ENCODE results near the gene CD2.
"Not testable (repeated sequence)": the region's sequence is repeated elsewhere in the genome, so short reads cannot be mapped to it uniquely, and the experiment has no call there.

The CD2 gene

DNA sequence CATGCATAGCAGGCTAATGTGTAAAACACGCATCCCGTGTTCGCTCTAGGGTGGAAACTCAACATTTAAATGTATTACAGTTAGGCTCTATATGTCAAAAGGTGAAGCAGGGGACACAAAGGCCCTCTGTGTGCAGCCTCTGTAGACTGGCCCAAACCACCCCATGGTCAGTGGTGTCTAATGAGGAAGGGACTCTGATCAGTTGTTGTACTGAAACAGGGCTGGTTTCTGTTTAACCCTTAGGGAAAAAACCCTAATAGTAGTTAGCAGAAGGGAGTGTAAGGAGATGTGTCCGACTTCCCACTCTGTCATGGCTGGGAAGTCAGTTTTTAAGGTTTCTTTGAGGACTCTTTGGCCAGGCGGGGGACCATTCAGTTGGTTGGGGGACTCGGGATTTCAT, 21.5 kb upstream of the CD2 start:
- DNase-seq (no peak), ATAC-seq (no peak)

DNA sequence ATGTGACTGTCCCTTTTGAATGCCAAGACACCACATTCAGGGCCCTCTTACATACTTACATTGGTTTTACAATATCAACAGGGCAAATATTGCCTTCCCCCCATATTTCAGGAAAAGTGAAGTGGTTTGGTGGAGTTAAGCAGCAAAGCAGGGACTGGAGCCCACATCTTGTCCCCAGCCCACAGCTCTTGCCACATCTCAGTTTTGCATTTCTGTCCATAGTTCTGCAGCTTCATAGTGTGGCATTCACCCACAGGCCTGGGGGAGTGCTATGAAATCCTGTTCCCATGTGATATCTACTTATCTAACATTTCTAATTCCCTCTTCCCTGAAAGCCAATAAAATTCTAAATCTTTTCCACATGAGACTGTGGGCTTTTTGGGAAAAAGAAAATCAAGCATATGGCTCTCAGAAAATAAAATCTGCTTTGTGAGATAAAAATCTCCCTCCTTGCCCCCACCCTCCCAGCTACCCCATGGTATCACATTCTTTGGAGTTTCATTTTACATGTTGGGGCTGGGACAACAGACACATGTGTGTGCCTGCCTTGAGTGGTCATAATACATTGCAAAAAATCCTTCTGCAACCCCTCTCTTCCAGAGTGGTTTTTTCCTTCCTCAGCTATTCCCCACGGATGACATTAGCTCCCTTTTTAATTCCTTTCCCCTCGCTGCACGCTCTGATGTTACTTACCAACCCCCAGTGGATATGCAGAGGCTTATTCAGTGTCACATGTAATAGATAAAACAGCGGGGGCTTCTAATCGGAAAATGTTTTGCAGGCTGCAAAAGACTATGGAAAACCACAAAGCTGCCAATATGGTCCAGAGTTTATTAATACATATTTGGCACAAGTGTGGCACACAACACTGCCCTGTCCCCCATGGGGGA, 20.5 kb upstream of the CD2 start:
- ATAC-seq (no peak), DNase-seq (no peak)

GRCh38 chr1:116735246-116735645, 19.0 kb upstream of the CD2 start:
- DNase-seq (no peak), ATAC-seq (no peak)

GRCh38 chr1:116737020-116737854, 17.0 kb upstream of the CD2 start:
- ATAC-seq (peak; percentile 45), DNase-seq (peak; percentile 73)

GRCh38 chr1:116737855-116738321, 16.3 kb upstream of the CD2 start:
- peak; percentile 61 for ATAC-seq
- DNase-seq: peak; percentile 54

GRCh38 chr1:116738673-116739370, 15.4 kb upstream of the CD2 start:
- DNase-seq (peak; percentile 68), ATAC-seq (peak; percentile 74)

DNA sequence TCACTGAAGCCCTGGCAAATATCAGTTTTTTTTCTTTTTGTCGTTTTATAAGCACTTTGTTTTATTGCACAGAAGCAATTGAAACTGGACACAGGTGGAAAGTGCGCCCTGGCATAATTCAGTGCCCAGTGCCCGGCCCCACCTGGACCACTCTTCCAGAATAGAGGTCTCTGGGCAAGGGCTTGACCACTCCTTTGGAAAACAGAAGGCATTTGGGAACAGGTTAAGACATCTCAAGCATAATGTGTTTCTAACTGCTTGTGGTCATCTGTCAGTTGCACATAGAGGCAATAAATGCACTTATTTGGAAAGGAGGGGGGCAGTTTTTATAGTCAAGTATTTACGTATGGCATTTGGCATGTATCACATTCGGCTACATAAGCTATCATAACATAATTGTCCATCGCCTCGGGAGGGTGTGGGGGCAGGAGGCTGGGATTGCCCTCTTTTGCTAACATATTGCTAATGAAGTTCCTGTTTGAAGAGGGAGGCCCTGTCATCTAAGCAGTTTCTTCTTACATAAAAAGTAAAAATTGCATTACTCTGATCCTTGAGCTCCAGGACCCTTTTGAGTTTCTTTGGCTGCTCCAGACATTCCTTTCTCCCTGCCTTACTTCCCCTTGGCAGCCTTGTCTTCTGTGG, 14.7 kb upstream of the CD2 start:
- no peak for DNase-seq
- ATAC-seq: no peak

GRCh38 chr1:116740296-116740695, 13.9 kb upstream of the CD2 start:
- no peak for ATAC-seq
- DNase-seq: no peak

DNA sequence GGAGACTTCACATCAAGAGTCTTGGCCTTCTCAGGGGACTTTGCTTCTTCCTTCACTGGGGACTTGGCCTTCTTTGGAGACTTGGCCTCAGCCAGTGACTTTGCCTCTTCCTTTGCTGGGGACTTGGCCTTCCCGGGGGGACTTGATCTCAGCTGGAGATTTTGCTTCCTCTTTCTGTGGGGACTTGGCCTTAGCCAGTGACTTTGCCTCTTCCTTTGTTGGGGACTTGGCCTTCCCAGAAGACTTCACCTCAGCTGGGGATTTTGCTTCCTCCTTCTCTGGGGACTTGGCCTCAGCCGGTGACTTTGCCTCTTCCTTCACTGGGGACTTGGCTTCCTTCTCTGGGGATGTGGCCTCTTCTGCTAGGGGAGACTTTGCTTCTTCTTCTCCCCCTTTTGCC, 13.5 kb upstream of the CD2 start:
- no peak for DNase-seq
- ATAC-seq: no peak

DNA sequence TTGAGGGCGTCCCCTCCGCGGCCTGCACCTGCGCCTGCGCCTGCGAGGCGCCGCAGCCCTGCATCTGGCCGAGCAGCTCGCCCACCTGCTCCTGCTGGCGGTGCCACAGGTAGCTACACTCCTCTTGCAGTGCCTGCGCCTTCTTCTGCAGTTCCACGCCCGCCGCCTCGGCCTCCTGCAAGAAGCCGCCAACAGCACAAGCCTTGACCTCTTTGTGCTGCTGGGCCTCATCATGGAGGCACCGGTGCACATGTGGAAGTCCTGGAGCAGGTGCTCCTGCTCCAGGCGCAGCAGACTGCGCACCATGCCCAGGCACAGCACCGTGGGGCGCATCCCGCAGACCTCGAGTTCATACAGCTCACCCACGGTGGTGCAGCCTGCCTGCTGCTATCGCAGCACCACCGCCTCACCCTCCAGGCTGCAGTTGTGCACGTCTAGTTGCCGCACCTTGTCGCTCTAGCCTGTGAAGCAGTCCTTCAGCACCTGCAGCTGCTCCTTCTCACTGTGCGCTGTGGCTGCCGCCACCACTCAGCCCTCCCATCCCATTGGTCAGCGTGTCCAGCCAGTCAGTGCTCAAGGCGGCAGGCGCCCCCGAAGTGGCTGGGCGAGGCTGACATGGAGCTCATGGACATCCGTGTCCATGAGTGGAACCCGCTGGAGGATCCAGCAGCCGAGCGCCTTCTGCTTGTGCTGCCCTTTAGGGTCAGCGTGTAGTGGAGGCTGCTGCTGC, 12.2 kb upstream of the CD2 start:
- ATAC-seq (no peak), DNase-seq (no peak)

- ATAC-seq (no peak), DNase-seq (no peak)
These were observed 10.7 kb upstream of the CD2 start for GRCh38 chr1:116743535-116743934.

DNA sequence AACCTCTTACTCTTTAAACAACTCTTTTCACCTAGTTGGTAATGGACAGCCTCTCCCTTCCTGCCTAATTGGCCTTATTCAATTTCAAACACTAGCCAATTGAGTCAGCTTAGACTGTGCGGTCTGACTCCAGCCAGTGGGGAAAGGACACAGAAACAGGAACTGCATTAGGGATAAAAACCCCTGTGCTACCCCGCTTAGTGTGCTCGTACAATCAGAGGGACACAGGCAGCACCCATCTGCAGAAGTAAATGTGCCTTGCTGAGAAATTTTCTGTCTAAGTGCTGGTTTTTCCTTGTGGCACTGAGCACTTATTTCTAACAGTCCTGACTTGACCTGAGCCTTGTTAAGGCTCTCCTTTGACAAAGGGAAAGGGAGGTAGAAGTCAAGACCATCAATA, 6.0 kb upstream of the CD2 start:
- ATAC-seq: no peak
- no peak for DNase-seq

DNA sequence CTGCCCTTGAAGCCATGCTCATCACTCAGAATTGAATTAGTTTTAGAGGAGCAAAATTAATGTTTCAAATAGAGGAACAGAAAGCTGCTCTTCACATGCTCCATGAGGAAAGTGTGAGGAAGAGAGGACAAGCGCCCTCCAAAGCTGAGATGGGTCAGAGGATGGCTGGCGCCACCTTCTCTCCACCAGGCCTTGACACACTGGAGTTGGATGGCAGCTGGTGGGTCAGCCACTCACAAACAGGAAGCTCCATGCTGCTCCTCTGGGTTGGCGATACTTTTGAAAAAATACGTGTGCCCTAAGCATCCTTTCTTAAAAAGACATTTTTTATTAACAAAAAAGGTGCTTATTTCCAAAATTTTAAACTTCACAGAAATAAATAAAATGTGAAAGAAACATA, 3.1 kb upstream of the CD2 start:
- no peak for ATAC-seq

DNA sequence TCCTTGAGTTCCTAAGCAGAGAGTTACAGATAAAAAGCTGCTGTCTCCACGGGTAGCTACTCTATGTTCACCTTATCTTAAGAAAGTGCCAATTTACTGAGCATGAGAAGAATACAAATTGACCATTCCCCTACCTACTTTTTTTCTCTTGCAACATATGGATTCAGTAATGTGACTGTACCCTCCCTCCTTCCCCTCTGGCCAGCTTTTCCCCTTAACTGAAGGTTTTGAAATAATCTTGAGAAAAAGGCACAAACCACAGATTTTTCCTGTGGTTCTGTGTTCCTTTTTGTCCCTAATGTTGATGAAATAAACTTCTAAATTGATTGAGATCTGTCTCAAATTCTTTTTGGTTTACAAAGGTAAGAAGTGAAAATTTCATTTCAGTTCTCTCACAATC, 2.6 kb upstream of the CD2 start:
- DNase-seq (no peak), ATAC-seq (no peak)

More for the DNA sequence above, 3.1 kb upstream of the CD2 start:
- DNase-seq: no peak

- ATAC-seq (no peak), DNase-seq (no peak)
These were observed 918 bp upstream of the CD2 start for GRCh38 chr1:116753312-116753711.

- DNase-seq (no peak), ATAC-seq (no peak)
These were observed 836 bp downstream of the CD2 start for GRCh38 chr1:116755066-116755465.

GRCh38 chr1:116755681-116756080, 1.5 kb downstream of the CD2 start:
- no peak for DNase-seq

DNA sequence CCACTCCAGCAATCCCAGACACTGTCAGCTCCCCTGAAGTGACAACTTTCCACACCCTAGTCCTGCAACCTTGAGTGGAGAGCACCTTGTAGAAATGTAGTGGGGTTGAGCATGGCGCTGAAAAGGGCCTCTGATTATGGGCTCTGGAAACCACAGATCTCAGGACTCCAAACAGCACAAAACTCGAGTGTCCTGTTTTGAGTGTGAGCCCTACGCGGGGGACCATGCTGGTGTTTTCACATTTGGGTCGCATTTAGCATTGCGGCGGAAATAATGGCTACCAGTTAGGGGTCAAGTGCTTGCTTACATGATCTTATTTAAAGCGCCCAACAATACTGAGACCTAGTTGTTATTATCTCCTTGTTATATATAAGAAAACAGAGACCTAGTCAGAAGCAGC, 1.9 kb downstream of the CD2 start:
- ATAC-seq: peak; percentile 11
- DNase-seq: not testable (repeated sequence)

More at GRCh38 chr1:116755681-116756080, 1.5 kb downstream of the CD2 start:
- ATAC-seq: no peak

- not testable (repeated sequence) for DNase-seq, ATAC-seq
These were observed 4.2 kb downstream of the CD2 start for GRCh38 chr1:116758456-116758815.

DNA sequence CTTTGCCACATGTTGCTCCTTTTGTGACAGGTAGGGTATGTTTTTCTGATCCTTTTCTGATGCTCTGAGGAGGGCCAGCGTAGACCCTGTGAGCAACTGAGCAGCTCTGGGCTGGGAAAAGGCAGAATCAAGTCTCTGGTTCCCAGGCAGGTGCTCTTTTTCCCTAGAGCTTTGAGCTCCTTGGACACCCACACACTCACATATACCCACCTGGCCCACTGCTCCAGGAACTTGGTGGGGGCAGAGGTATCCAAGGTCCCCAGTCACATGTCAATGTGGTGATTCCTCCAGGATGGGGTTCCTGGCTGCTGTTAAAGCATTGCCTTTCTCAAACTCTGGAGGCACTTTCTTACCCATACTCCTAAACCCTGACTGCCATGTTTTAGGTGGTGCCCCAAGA, 5.4 kb downstream of the CD2 start:
- DNase-seq: no peak
- no peak for ATAC-seq

- no peak for DNase-seq
These were observed 6.3 kb downstream of the CD2 start for GRCh38 chr1:116760487-116760886.

More at GRCh38 chr1:116760487-116760886, 6.3 kb downstream of the CD2 start:
- no peak for ATAC-seq
